Heart left ventricle (tissue), 16 donors: ENCODE measurements around the gene LEUTX. TPM values are rescaled to one million over a fixed set of nuclear protein-coding genes. Genes with fewer than 3 reads are reported as not detected.
A peak's percentile ranks its signal among the peaks of the same experiment; 100 is the strongest.

Experiments
- ATAC-seq, 4 donors: fragments of 200-7000 bp; cut with Tn5 transposase; one replicate each; pipeline ENCODE4 v1.9.1; 2020 to 2022; ENCODE audit warnings: moderate library complexity in 4 of 4, mild to moderate bottlenecking in 3 of 4, moderate number of reproducible peaks in 1 of 4
- DNase-seq, 5 donors: peaks; one replicate each; pipeline ENCODE4 v3.0.0-alpha.2; 2020
- H3K27ac ChIP-seq, 12 donors: fragments of 200-600 bp; sonication (generic) in 4 of 12; one replicate each; pipeline versions ENCODE4 v1.5.0 to v1.8.0; 2016 to 2022; ENCODE audit warnings: mild to moderate bottlenecking in 2 of 12
- H3K27me3 ChIP-seq, 9 donors: fragments of 200-600 bp; sonication (generic) in 2 of 9; one replicate each; pipeline versions ENCODE4 v1.5.1 to v1.8.0; 2016 to 2022; ENCODE audit warnings: mild to moderate bottlenecking in 3 of 9
- H3K36me3 ChIP-seq, 9 donors: fragments of 200-600 bp; sonication (generic) in 2 of 9; one replicate each; pipeline versions ENCODE4 v1.5.0 to v1.8.0; 2018 to 2022; ENCODE audit warnings: mild to moderate bottlenecking in 2 of 9
- H3K4me1 ChIP-seq, 12 donors: fragments of 200-600 bp; sonication (generic) in 4 of 12; one replicate each; pipeline versions ENCODE4 v1.5.0 to v1.8.0; 2016 to 2022; ENCODE audit warnings: mild to moderate bottlenecking in 3 of 12
- H3K4me3 ChIP-seq, 12 donors: fragments of 200-600 bp; sonication (generic) in 4 of 12; one replicate each; pipeline versions ENCODE4 v1.5.0 to v1.8.0; 2017 to 2022; ENCODE audit warnings: mild to moderate bottlenecking in 9 of 12, moderate library complexity in 4 of 12
- H3K9me3 ChIP-seq, 12 donors: fragments of 200-600 bp; sonication (generic) in 4 of 12; one replicate each; pipeline versions ENCODE4 v1.5.0 to v1.8.0; 2016 to 2022; ENCODE audit warnings: mild to moderate bottlenecking in 1 of 12
- CTCF ChIP-seq, 12 donors: fragments of 200-600 bp; sonication (generic) in 4 of 12; IDR thresholded peaks; one replicate each; pipeline versions ENCODE4 v1.5.0 to v1.8.0; 2018 to 2022; ENCODE audit warnings: antibody characterized with exemption in 12 of 12, mild to moderate bottlenecking in 5 of 12
- POLR2A ChIP-seq, 2 donors: fragments of 450-650 bp; IDR thresholded peaks; one replicate each; pipeline ENCODE4 v1.6.1; 2017; ENCODE audit warnings: antibody characterized with exemption in 2 of 2, mild to moderate bottlenecking in 2 of 2, moderate library complexity in 2 of 2
- WGBS, 4 donors: extraction: QIAGEN DNeasy Blood & Tissue Kit in 2 of 4; methylation state at CpG; one replicate each; pipeline versions ENCODE4 v1.1.5 to v1.1.7; 2013 to 2018; 5-methylcytosine and 5-hydroxymethylcytosine counted together
- intact Hi-C, 10 donors: fragments of 100-400 bp; cut with DNase I; formaldehyde crosslinking; loops; one replicate each; pipeline versions ENCODE4 v1.11.1 to v1.14.2; 2022
- polyA plus RNA-seq, 2 donors: library from polyadenylated mRNA; stranded (reverse); fragments of 200-250 nt; gene quantifications; one replicate each; pipeline ENCODE4 v1.2.3, GENCODE V29; 2013
- total RNA-seq, 9 donors: library from RNA; depleted of rRNA in 2 of 9; stranded (reverse); fragments of >200 nt in 2 of 9; fragmentation: NEBNext Ultra II Directional in 3 of 9; extraction: Animal tissue kit (Norgen Biotek cat#: 25700) in 3 of 9; gene quantifications; one replicate each; pipeline versions ENCODE4 v1.1.0 to v1.2.4, GENCODE V29; 2016 to 2023
- donor health status: ischemic (EF 13 %, LVEDD 7.1; RV severe dilation, severe dysfunction).
- donor health status: healthy with polysubstance abuse.
- donor health status: DM: no; HTN: yes; CAD: no.
- donor health status: DM: no; HTN: no; CAD: no.
- donor health status: ischemic (EF 25% LVEDD 6.9; RV normal size, moderate dysfunction).
- donor health status: ischemic (EF 25% LVEDD 5.7; RV mildly dilated, moderate dysfunction).
- donor health status: healthy.
- donor health status: DM: yes; HTN: yes; CAD: no.
- donor health status: ischemic (EF 35%, LVEDD 5.7; RV mildly dilated, moderate dysfunction).
- donor health status: nonischemic (EF 11% LVEDD 7.7; RV severe dilation, severe dysfunction).
- donor health status: DM: yes; HTN: yes; CAD: no.
- donor health status: PGD.
- donor health status: ischemic (EF 29% LVEDD 5.4; RV normal size, mild dysfunction).
- donor health status: nonischemic (EF 23%, LVEDD 6.1; RV moderate dilation, normal function).

Gene LEUTX
- total and polyA plus RNA-seq, 11 donors: not detected

- DNase-seq (no peak), ATAC-seq (peak in 2 of 4 donors; percentile 1 to 4)
- intact Hi-C loops: no loop called here
- TF ChIP-seq CTCF (IDR thresholded peaks at IDR 0.05) (no peak), POLR2A (IDR thresholded peaks at IDR 0.05) (no peak)
- Histone ChIP-seq H3K36me3 (peaks cover 0 to 50% (median 47%) of the 10 kb centered on the region in 9 donors), H3K4me1 (peaks cover 0 to 22% (median 8%) of the 10 kb centered on the region in 12 donors), H3K9me3 (peaks cover 0 to 2% (median 0%) of the 10 kb centered on the region in 12 donors), H3K27ac (peak overlapping the region in 9 of 12 donors; percentile 4 to 85 (median 64)), H3K27me3 (no peaks in the 10 kb centered on the region), H3K4me3 (peak overlapping the region in 3 of 12 donors; percentile 66 to 95 (median 86))
- WGBS, 4 donors: 76 to 87% (median 80%) methylated on average over 7 to 11 of the region's 11 CpGs
These were observed 46.4 kb downstream of the LEUTX start for GRCh38 chr19:39825093-39825463.

GRCh38 chr19:39825531-39826076, 47.0 kb downstream of the LEUTX start:
- peak in 1 of 5 donors; percentile 67 for DNase-seq
- intact Hi-C loops: no loop called here
- H3K27me3 ChIP-seq: no peaks in the 10 kb centered on the region
- WGBS, 4 donors: 89 to 92% (median 91%) methylated on average over 6 to 17 of the region's 17 CpGs
- H3K36me3 ChIP-seq: peaks cover 0 to 56% (median 52%) of the 10 kb centered on the region in 9 donors
- TF ChIP-seq CTCF (IDR thresholded peaks at IDR 0.05) (no peak), POLR2A (IDR thresholded peaks at IDR 0.05) (no peak)
- peaks cover 0 to 2% (median 0%) of the 10 kb centered on the region in 12 donors for H3K9me3 ChIP-seq
- H3K4me3 ChIP-seq: no peak overlapping the region
- no peak for ATAC-seq
- H3K4me1 ChIP-seq: peaks cover 0 to 22% (median 8%) of the 10 kb centered on the region in 12 donors
- H3K27ac ChIP-seq: peak overlapping the region in 2 of 12 donors; percentile 9 to 85

GRCh38 chr19:39826311-39826945, 47.8 kb downstream of the LEUTX start:
- ATAC-seq (no peak), DNase-seq (no peak)
- intact Hi-C loops: no loop called here
- Histone ChIP-seq H3K4me1 (peaks cover 0 to 22% (median 9%) of the 10 kb centered on the region in 12 donors), H3K9me3 (no peaks in the 10 kb centered on the region), H3K4me3 (no peak overlapping the region), H3K27ac (peak overlapping the region in 1 of 12 donors; percentile 9), H3K27me3 (no peaks in the 10 kb centered on the region), H3K36me3 (peaks cover 0 to 64% (median 60%) of the 10 kb centered on the region in 9 donors)
- TF ChIP-seq CTCF (IDR thresholded peaks at IDR 0.05): no peak
- TF ChIP-seq POLR2A (IDR thresholded peaks at IDR 0.05): no peak
- WGBS, 4 donors: 92 to 94% (median 93%) methylated on average over 30 to 35 of the region's 35 CpGs

GRCh38 chr19:39827216-39827615, 48.6 kb downstream of the LEUTX start:
- intact Hi-C loops: no loop called here
- no peaks in the 10 kb centered on the region for H3K27me3 ChIP-seq
- TF ChIP-seq POLR2A (IDR thresholded peaks at IDR 0.05) (no peak), CTCF (IDR thresholded peaks at IDR 0.05) (no peak)
- H3K9me3 ChIP-seq: no peaks in the 10 kb centered on the region
- WGBS, 4 donors: 88 to 95% (median 89%) methylated on average over 8 to 13 of the region's 13 CpGs
- no peak for DNase-seq
- ATAC-seq: no peak
- H3K27ac ChIP-seq: no peak overlapping the region
- no peak overlapping the region for H3K4me3 ChIP-seq
- H3K4me1 ChIP-seq: peaks cover 0 to 28% (median 17%) of the 10 kb centered on the region in 12 donors
- H3K36me3 ChIP-seq: peaks cover 0 to 68% (median 63%) of the 10 kb centered on the region in 9 donors
